GM10847 (cell line): ENCODE results near the gene LDB2.

Experiments
- POLR2A ChIP-seq: IDR thresholded peaks from 2 replicates; pipeline ENCODE4 v1.6.1; 2011; ENCODE audit not compliant: insufficient read length; ENCODE audit errors: extremely low read depth

Gene LDB2

DNA sequence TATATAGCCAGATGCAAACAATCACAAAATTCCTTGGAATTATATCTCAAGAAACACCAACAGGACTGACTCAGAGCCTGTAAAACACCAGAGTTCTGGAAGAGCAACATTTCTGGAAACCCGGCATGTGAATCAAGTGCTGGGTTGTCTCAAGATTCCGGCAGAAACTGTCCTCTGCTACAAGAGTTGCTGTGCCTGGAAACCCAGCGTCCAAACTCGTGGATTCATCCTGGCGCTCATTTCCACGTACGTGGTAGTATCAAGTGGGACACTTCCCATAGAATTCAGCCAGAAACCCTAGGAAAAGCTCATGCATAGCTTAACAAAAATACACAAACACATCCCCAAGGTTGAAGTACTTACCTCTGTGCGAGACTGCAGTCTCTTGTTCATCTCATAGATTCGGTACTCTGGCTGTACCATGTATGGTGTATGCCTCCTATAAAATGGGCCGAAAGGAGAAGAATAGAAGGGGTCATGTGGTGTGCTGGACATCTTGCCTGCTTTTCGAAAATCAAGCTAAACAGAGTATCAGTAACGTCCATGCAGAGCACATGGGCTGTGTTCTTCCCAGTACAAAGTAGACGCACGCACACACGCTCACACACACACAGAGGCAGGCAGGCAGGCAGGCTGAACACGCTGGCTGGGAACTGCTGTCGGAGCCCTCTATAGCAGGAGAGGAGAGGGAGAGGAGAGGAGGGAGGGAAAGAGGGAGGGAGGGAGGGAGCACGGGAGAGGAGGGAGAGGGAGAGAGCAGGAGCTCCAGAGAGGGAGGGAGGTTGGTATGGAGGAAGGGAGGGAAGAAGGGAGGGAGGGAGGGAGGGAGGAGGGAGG is at the start of gene LDB2:
Gene LDB2, minus strand, starts transcription at position 655 of the 837 bp plus-strand sequence.
- TF ChIP-seq POLR2A = no peak

DNA sequence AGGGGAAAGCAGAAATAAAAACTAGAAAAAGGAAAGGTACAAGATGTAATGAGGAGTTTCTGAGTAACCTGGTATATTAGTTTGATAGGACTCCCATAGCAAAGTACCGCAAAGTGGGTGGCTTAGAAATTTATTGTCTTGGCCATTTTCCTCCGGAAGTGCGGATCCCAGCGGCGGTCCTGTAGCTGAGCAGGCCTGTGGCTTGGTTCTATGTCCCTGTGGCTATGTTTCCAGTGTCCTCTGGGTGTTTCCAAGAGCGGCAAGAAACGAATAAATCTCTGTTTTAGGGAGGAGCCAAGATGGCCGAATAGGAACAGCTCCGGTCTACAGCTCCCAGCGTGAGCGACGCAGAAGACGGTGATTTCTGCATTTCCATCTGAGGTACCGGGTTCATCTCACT is 44.0 kb upstream of the LDB2 start:
- no peak for TF ChIP-seq POLR2A

DNA sequence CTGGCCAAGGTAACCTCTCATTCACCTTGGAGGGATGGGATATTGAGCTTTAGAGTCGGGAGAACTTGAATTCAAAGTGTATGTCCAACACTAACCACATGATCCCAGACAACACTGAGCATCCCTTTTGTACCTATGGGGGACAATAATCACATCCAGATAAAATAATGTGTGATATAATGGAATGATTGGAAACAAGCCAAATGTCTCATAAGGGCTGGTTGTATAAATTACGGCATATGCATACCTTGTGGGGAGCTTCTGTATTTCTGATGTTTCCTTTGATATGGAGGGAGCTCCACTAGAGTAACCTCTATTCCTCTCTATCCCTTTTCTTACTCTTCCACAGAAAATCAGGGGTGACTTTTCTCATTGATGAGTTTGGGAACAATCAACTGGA is 40.7 kb upstream of the LDB2 start:
- no peak for TF ChIP-seq POLR2A

DNA sequence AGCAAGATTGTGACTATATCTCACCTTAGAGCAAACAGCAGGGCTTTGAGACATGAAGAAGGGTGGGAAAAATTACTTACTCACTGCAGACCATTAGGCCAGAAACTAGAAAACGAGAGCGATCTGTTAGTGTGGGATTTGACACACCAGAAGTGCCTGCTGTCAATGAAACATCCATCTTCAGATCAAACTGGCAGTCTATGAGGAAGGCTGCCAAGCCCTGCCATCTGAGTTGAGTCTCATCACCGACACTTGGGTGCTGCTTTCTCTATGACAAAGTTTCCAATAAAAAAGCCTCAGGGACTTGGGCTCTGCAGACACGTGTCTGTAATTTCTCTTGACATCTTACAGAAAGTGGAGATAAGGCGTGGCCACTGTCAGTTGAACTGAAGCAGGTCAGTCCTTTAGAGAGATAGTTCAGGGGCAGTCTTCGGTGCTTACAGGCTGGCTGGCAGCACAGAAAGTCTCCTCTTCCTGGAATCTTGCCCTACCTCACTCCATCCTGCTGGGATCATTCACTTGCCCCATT is 40.1 kb upstream of the LDB2 start:
- TF ChIP-seq POLR2A = no peak

DNA sequence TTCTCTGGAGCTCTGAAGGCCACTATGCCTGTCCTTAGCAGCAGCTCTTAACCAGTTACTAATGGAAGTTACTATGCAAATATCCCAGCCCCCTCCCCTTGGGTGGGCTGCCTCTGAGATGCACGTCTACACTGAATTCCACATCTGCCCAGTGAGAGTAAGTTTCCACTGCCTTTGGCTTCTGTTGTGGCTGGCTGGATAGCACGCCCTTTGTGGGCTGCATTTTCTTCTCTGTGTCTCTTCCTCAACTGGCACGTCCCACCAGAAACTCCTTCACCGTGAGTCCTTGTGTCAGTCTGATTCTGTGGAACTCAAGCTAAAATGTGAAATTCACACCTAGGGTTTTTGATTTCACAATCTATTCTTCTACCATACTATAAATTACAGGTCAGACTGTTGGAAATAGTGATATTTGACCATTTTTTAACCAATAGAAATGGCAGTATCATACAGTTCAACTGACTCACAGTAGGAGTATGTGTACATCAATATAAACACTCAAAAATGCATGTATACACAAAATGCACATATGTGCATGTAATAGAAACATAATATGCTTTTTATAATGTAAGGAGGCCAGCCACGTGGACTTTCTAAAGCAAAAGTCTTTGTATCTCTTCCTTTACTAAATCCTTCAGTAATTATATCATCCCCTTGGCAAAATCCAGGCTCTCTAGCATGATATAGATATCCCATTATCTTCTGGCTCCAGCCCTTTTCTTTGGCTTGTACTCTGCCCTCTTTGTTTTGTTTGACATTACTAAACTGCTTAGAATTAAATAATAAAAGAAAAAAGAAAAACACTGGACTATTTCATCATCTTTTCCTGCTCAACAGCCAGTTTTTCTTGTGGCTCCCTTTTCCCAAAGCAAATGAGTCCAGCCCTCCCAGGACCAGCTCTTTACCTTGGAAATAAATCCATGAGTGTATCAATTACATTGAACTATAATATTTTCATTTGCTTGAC is 33.2 kb upstream of the LDB2 start:
- TF ChIP-seq POLR2A = no peak

DNA sequence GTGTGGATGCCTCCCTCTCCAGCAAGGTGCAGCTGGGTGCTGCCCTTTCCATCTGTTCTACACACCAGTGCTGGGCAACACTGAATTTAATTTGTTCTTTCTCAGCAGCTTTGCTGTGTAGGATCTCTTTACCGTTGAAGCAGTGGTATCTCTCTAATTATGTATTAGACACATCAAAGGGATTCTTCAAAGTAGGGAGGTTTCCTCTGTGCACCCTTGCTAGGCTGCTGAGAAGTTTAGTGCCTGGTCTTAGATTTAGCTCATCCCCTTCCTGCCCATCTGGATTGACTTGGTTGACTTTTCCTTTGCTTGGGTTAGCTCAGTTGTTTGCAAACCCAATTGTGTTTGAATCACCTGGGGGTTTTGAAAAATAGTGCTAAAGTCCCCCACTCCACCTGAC is 27.8 kb upstream of the LDB2 start:
- no peak for TF ChIP-seq POLR2A

DNA sequence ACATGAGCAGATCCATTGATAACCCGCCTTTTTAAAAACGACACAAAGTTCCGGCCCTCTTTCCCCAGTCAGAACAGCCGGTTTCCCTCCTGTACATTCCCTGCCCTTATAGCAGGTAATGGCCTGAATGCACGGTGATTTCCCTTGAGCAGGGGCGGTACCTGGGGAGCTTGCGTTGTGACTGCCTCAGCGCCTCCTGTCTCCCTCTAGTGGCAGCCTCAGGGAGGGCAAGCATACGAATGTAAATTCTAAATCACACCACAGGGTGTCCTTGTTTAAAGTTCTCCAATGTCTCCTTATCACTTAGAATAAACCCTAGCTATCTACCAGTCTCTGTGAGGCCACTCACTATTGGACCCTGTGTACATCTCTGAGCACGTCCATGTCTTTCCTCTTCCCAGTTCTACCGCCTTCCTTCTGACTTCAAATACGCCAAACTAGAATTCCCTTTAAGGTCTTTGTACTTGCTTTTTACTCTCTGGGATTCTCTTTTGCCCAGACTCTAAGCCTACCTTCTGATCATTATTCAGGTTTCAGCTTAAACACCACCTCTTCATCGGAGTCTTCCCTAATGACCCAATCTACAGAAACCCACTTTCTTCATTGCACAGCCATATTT is 18.4 kb upstream of the LDB2 start:
- TF ChIP-seq POLR2A = no peak

DNA sequence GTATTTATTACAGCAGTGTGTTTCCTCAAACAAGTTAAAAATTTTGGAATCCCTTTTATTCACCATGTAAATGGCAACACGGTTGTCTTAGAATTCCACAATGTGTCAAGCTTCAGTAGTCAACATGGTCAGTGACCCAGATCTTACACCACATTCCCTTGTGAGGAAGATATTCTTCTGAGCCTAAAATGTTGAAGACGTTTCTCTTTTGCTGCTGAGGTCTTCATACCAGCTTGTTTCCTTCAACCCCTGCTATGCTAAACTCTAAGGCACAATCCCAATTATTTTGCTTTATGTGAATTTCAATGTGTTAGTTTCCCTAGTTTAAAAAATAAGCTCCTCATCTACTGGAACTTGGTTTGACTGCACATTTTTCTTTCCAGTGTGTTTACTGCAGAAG is 17.6 kb upstream of the LDB2 start:
- no peak for TF ChIP-seq POLR2A

DNA sequence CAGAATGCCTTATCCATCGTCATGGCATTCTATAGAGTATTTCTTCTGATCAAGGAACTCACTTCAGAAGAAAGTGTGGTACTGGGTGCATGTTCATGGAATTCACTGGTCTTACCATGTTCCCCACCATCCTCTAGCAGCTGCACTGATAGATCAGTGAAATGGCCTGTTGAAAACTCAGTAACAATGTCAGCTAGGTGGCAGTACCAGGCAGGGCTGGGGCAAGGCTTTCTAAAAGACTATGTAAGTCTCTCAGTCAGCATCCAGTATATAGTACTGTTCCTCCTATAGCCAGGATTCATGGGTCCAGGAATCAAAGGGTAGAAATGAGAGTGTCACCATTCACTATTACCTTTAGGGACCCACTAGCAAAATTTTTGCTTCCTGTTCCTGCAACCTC is 15.8 kb upstream of the LDB2 start:
- no peak for TF ChIP-seq POLR2A

DNA sequence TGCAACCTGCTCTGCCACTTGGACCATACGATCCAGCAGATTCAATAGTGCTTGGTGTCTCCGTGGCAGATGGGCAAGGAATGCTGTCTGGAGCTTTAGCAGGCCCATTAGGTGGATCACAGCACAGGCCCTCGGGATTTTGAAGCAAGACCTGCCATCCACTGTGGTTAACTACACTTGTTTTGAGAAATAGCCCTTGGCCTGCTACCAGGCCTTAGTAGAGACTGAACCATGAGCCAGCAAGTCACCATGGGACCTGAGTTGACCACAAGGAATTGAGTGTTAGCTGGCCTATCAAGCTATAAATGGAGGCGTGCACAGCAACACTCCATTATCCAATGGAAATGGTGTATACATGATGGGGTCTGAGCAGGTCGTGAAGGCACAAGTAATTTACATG is 14.5 kb upstream of the LDB2 start:
- no peak for TF ChIP-seq POLR2A

DNA sequence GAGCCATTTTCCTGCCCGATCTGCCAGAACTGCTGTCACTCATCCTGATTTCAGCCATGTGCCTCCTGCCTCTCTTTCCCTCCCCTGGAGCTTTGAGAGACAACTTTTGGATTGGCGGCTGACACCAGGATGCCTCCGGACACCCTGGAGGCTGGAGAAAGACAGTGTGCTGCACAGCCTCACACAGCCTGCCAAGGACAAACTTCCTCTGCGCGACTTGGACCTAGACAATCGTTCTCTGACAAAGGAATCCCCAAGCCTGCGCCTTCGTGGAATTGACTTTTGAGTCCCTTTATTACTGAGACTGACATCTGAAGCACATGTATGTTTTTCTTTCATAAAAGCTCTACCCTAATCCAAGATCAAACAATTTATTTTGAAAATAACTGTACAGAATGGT is 10.8 kb upstream of the LDB2 start:
- TF ChIP-seq POLR2A = no peak

DNA sequence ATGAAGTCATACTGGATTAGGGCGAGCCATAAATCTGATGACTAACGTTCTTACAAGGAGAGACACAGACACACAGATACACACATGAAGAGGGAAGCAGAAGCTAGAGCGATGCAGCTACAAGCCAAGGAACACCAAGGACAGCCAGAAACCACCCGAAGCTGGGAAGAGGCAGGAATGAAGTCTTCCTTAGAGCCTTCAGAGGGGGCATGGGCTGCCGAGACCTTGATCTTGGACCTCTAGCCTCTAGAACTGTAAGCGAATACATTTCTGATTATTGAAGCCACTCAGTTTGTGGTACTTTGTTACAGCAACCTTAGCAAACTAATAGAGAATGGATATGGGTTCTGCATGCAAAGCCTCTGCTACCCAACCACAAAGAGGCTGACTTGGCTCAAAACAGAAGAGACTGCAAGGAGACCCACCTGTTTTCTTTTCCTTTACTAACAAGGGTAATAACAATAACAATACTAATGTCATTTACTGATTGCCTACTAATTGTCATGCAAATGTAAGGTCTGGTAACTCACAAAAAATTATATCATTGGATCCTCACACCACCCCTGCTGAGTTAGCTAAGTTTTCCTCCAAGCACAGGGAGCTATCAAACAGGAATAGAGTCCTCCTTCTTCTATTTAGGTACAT is 10.1 kb upstream of the LDB2 start:
- no peak for TF ChIP-seq POLR2A

DNA sequence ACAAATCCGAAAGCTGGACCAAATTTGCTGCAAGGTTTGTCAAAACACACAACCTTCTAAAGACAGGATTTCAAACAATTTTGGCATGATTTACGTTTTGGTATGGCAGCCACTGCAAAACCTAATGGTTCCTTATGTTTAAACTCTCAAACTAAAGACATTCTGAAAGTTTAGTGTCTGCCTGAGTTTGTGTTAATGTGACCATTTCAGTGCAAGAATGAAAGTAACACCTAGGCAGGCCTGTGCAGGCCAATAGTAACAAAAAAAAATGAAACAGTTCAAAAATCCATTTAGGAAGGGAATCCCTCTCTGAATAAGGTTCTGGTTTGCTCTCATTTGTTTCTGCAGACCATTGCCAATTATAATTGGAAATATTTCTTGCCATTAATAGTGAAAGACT is 1.9 kb upstream of the LDB2 start:
- TF ChIP-seq POLR2A = no peak

DNA sequence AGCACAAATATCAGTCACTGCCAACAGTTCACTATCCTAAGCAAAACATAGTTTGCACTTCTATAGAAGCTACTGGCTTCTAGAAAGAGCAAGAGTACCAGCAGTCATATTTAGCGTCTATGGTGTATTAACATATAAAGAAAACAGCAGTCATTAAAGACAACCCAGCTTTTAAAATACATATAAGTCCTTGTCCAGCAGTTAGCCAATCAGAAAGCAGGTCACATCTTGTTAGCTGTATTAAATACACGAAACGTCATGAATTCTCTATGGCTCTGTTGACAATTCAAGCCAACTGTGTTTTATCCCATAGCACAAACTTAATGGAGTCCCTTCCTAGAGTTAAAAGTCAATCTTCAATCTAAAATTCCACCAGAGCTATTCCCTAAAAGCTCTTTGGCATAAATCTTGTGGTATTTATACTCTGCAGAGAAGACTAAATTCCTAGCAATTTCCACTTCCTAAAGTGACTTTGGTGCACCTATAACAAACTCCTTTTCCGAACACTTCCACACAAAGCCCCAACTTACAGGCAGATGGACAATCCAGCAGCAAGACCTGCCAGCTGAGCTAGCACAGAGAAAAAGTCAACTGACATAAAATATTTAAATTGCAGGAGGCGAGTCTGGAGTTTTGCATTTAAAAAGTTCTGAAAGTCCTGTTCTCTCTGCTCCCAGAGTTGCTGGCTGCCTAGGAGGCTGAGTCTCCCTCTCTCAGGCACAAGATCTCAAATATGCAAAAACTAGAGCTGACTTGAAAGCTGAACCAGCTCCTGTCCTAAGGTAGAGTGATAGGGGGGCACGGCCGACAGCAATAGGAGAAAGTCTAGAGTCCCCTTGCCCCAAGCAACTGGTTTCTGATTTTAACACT is 1.3 kb downstream of the LDB2 start:
- TF ChIP-seq POLR2A = no peak
